Vagina (tissue), 2 donors: ENCODE measurements around the gene C16orf74.

Experiments used
- CTCF ChIP-seq, 3 experiments: fragments of 450-650 bp in 2 of 3; fragments of 200-600 bp in 1 of 3; sonication (generic) in 1 of 3; IDR thresholded peaks; one replicate each; pipeline ENCODE4 v1.5.1; 2017 to 2019; ENCODE audit warnings: antibody characterized with exemption in 3 of 3, mild to moderate bottlenecking in 2 of 3, moderate library complexity in 2 of 3
- POLR2A ChIP-seq, 2 donors: fragments of 450-650 bp; IDR thresholded peaks; one replicate each; pipeline ENCODE4 v1.6.1; 2017; ENCODE audit warnings: antibody characterized with exemption in 2 of 2, mild to moderate bottlenecking in 2 of 2, moderate library complexity in 2 of 2

DNA sequence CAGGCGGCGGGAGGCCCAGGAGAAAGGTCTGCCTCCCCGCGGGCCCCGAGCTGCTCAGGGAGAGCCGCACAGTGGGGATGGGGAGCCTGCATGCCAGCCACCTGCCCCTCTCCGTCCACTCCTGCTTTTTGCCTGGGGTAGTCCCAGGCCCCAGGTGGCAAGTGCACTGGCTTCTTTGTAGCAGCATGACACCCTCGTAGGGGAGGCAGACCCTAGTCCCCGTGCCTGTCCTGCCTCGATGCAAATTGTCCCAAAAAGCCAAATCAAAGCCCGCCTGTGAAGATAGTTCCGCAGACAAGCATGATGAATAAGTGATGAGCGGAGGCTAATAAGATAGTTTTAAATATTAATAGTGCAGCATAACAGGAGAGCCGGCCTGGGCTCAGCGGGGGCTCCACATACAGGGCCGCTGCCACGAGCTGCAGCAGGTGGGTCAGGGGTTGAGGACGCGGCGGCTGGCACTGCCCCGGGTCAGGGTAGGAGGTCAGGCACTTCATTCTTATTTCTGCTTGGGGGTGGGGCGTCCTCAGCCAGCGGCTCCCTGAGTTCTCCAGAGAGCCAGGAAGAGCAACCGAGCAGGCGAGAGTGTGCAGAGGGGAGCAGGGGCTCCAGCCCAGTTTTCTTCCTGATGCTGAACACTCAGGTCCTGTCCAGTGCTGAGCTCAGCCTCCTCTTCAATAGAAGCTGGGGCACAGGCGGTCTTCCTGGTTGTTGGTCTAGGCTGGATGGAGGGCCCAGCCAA lies 89.0 kb downstream of the C16orf74 start:
- TF ChIP-seq POLR2A (IDR thresholded peaks at IDR 0.05): no peak
- no peak for TF ChIP-seq CTCF (IDR thresholded peaks at IDR 0.05)
